Myocyte (in vitro differentiated cells): ENCODE results near the gene MID1. TPM values are rescaled to one million over a fixed set of nuclear protein-coding genes. Genes with fewer than 3 reads are reported as not detected.
A peak's percentile ranks its signal among the peaks of the same experiment; 100 is the strongest.

ENCODE experiments used
- DNase-seq: peaks from one replicate; pipeline ENCODE4 v3.0.0-alpha.2; 2012; ENCODE audit warnings: low read depth
- polyA plus RNA-seq: library from polyadenylated mRNA; unstranded; fragments of >200 nt; gene quantifications from one replicate; pipeline ENCODE4 v1.2.1, GENCODE V29; 2012; ENCODE audit warnings: missing spikeins
- total RNA-seq: library from RNA; depleted of rRNA; stranded (reverse); fragments of >200 nt; gene quantifications from 2 replicates; pipeline ENCODE4 v1.2.3, GENCODE V29; 2014

MID1 gene
- total RNA-seq, result 11.0 and 18.4 TPM in 2 replicates
- 4.6 TPM for polyA plus RNA-seq

- peak; percentile 84 for DNase-seq
Measured at GRCh38 chrX:10620121-10620699, at the start of gene MID1. Gene MID1, minus strand, starts transcription at chrX:10620585. Its CDS starts 53,038 bp downstream, at chrX:10567547.

- no peak for DNase-seq
Measured at GRCh38 chrX:10667143-10667542, 46.8 kb upstream of the MID1 start.

- no peak for DNase-seq
Measured at GRCh38 chrX:10666102-10666501, 45.7 kb upstream of the MID1 start.

GRCh38 chrX:10665681-10666080 is 45.3 kb upstream of the MID1 start:
- no peak for DNase-seq

GRCh38 chrX:10660171-10660570 is 39.8 kb upstream of the MID1 start:
- no peak for DNase-seq

- no peak for DNase-seq
Measured at GRCh38 chrX:10656214-10656613, 35.8 kb upstream of the MID1 start.

GRCh38 chrX:10654960-10655359 is 34.6 kb upstream of the MID1 start:
- no peak for DNase-seq

GRCh38 chrX:10653302-10653701 is 32.9 kb upstream of the MID1 start:
- DNase-seq, result no peak

- DNase-seq, result peak; percentile 17
Measured at GRCh38 chrX:10649265-10649664, 28.9 kb upstream of the MID1 start.

- peak; percentile 62 for DNase-seq
Measured at GRCh38 chrX:10648614-10649013, 28.2 kb upstream of the MID1 start.

- no peak for DNase-seq
Measured at GRCh38 chrX:10636851-10637250, 16.5 kb upstream of the MID1 start.

GRCh38 chrX:10636337-10636736 is 16.0 kb upstream of the MID1 start:
- DNase-seq, result peak; percentile 82

- DNase-seq, result peak; percentile 40
Measured at GRCh38 chrX:10634392-10635161, 14.2 kb upstream of the MID1 start.

GRCh38 chrX:10633722-10634121 is 13.3 kb upstream of the MID1 start:
- DNase-seq, result peak; percentile 82

- no peak for DNase-seq
Measured at GRCh38 chrX:10631416-10632145, 11.2 kb upstream of the MID1 start.

GRCh38 chrX:10630320-10630719 is 9.9 kb upstream of the MID1 start:
- DNase-seq, result no peak

GRCh38 chrX:10629905-10630304 is 9.5 kb upstream of the MID1 start:
- DNase-seq, result no peak

- no peak for DNase-seq
Measured at GRCh38 chrX:10628906-10629305, 8.5 kb upstream of the MID1 start.

- no peak for DNase-seq
Measured at GRCh38 chrX:10622197-10622596, 1.8 kb upstream of the MID1 start.

- DNase-seq, result peak; percentile 11
Measured at GRCh38 chrX:10619425-10620046, 849 bp downstream of the MID1 start.

GRCh38 chrX:10618961-10619360 is 1.4 kb downstream of the MID1 start:
- DNase-seq, result peak; percentile 26

- peak; percentile 65 for DNase-seq
Measured at GRCh38 chrX:10617999-10618351, 2.4 kb downstream of the MID1 start.
